ENCODE data around the gene PDLIM5. TPM values are rescaled to one million over a fixed set of nuclear protein-coding genes. Genes with fewer than 3 reads are reported as not detected.
A peak's percentile ranks its signal among the peaks of the same experiment; 100 is the strongest.

Gene PDLIM5
- total RNA-seq, 1 experiment from 2014 or later, result 58.0 TPM

DNA sequence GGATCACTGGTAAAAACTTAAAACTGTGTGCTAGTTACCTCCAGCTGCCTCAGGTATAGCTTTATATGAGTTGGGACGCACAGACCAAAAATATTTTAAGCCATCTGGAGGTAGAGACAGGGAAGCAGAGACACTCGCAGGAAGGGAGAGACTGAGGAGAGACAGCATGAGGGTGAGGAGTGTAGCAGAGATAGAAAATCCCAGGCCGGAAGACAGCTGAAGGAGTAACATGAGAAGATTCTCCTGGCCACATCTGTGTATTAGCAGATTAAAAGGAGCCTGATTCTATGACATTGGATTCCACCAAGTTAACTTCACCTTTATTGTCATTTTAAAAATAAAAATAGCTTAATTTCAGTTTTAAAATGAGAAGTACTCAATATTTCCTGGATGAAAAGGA is 84.3 kb downstream of the PDLIM5 start:
- H3K9ac ChIP-seq (ENCODE audit: extremely low read depth, insufficient read length, low read length), result no peak overlapping the region
- no peak overlapping the region for H2AK5ac ChIP-seq (ENCODE audit: insufficient read length, low read length)
- no peaks in the 10 kb centered on the region for H3K23me2 ChIP-seq (ENCODE audit: insufficient read length, low read depth, low read length, poor library complexity, severe bottlenecking)
- H3K79me2 ChIP-seq (ENCODE audit: insufficient read depth, low read length), result no peaks in the 10 kb centered on the region
- H2AFZ ChIP-seq (ENCODE audit: low read length), result no peak overlapping the region
- H2BK20ac ChIP-seq (ENCODE audit: low read depth, low read length, poor library complexity, severe bottlenecking), result no peak overlapping the region
- no peak overlapping the region for H3K14ac ChIP-seq (ENCODE audit: insufficient read depth, low read length)
- no peak overlapping the region for H3K27ac ChIP-seq (ENCODE audit: insufficient read length, low read depth, low read length)
- H3K27me3 ChIP-seq (ENCODE audit: insufficient read depth, low read length), result no peaks in the 10 kb centered on the region
- H3K56ac ChIP-seq (ENCODE audit: insufficient read length, low read depth, low read length), result no peak overlapping the region
- peak overlapping the region in 1 of 2 experiments; percentile 47; a peak in 2 of 5 replicates for H3K4me3 Mint-ChIP-seq
- no CpG with 5 or more reads among the region's 3 CpGs for WGBS (ENCODE audit: extremely low coverage, insufficient read length, low lambda C conversion rate)
- no peaks in the 10 kb centered on the region for H3K79me1 ChIP-seq (ENCODE audit: insufficient read depth, low read depth, low read length, poor library complexity, severe bottlenecking)
- H2BK5ac ChIP-seq (ENCODE audit: insufficient read length, low read length), result no peak overlapping the region
- H4K91ac ChIP-seq (ENCODE audit: insufficient read length, low read depth, low read length), result no peak overlapping the region
- H3K4me2 ChIP-seq (ENCODE audit: insufficient read depth, insufficient read length, low read length), result no peak overlapping the region
- peak overlapping the region; percentile 42 to 91 (median 78); a peak in 5 of 7 replicates for H3K27ac Mint-ChIP-seq
- H3K27me3 Mint-ChIP-seq (ENCODE audit: low read depth), result no peaks in the 10 kb centered on the region
- no peak overlapping the region for H3K23ac ChIP-seq (ENCODE audit: insufficient read length, low read depth, low read length)
- no peak overlapping the region for H4K5ac ChIP-seq (ENCODE audit: insufficient read length, low read depth, low read length)
- H4K8ac ChIP-seq (replicated peaks; ENCODE audit: insufficient read length, low read depth, low read length), result no peak overlapping the region
- H3K36me3 Mint-ChIP-seq (ENCODE audit: insufficient read depth in 1 of 3, low read depth in 3 of 3), result no peaks in the 10 kb centered on the region
- H3K9me3 Mint-ChIP-seq, result no peaks in the 10 kb centered on the region
- H3K9me3 ChIP-seq (ENCODE audit: control insufficient read depth, low read depth, low read length), result no peaks in the 10 kb centered on the region
- H3T11ph ChIP-seq (ENCODE audit: low read length), result no peak overlapping the region
- no peak overlapping the region for H2BK15ac ChIP-seq (ENCODE audit: low read depth, low read length)
- TF ChIP-seq, protein P1, sequence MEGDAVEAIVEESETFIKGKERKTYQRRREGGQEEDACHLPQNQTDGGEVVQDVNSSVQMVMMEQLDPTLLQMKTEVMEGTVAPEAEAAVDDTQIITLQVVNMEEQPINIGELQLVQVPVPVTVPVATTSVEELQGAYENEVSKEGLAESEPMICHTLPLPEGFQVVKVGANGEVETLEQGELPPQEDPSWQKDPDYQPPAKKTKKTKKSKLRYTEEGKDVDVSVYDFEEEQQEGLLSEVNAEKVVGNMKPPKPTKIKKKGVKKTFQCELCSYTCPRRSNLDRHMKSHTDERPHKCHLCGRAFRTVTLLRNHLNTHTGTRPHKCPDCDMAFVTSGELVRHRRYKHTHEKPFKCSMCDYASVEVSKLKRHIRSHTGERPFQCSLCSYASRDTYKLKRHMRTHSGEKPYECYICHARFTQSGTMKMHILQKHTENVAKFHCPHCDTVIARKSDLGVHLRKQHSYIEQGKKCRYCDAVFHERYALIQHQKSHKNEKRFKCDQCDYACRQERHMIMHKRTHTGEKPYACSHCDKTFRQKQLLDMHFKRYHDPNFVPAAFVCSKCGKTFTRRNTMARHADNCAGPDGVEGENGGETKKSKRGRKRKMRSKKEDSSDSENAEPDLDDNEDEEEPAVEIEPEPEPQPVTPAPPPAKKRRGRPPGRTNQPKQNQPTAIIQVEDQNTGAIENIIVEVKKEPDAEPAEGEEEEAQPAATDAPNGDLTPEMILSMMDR (conservative IDR thresholded peaks at IDR 0.05), result no peak
- H3K4ac ChIP-seq (ENCODE audit: low read depth, low read length), result no peak overlapping the region
- H3K4me1 Mint-ChIP-seq, result peaks cover 63 to 70% of the 10 kb centered on the region in 2 experiments
- no peak overlapping the region for H3K18ac ChIP-seq (ENCODE audit: insufficient read length, low read depth, low read length)
- H2BK12ac ChIP-seq (ENCODE audit: insufficient read length, low read depth, low read length), result no peak overlapping the region
- H4K20me1 ChIP-seq (ENCODE audit: control insufficient read depth, insufficient read depth, insufficient read length), result no peaks in the 10 kb centered on the region
- H3K4me1 ChIP-seq (ENCODE audit: insufficient read depth, low read length), result peaks cover 13% of the 10 kb centered on the region; the same call in 1 of the 2 replicates
- no peak for DNase-seq
- no peak overlapping the region for H2BK120ac ChIP-seq (ENCODE audit: low read depth, low read length, poor library complexity, severe bottlenecking)

All from H9 (cell line).